H9 (cell line): ENCODE measurements around the gene PDIA2. TPM values are rescaled to one million over a fixed set of nuclear protein-coding genes. Genes with fewer than 3 reads are reported as not detected.

Source experiments
- DNase-seq: peaks from one replicate; pipeline ENCODE4 v3.0.0-alpha.2; 2017
- H2AFZ ChIP-seq: one replicate; pipeline ENCODE4 v1.6.1; 2013; ENCODE audit warnings: mild to moderate bottlenecking, low read length, control low read depth, moderate library complexity
- H2AK5ac ChIP-seq: 2 replicates; pipeline ENCODE4 v1.6.1; 2013; ENCODE audit warnings: low read length, control low read depth, mixed read lengths; ENCODE audit not compliant: insufficient read length
- H2BK120ac ChIP-seq: one replicate; pipeline ENCODE4 v1.6.1; 2013; ENCODE audit warnings: low read depth, mild to moderate bottlenecking, low read length, control low read depth, inconsistent platforms; ENCODE audit not compliant: poor library complexity, severe bottlenecking
- H2BK12ac ChIP-seq: 2 replicates; pipeline ENCODE4 v1.6.1; 2013; ENCODE audit warnings: low read length, control low read depth, mixed read lengths, low read depth; ENCODE audit not compliant: insufficient read length
- H2BK15ac ChIP-seq: 2 replicates; pipeline ENCODE4 v1.6.1; 2013; ENCODE audit warnings: low read depth, low read length, control low read depth
- H2BK20ac ChIP-seq: one replicate; pipeline ENCODE4 v1.6.1; 2013; ENCODE audit warnings: low read depth, mild to moderate bottlenecking, low read length, control low read depth, inconsistent platforms; ENCODE audit not compliant: poor library complexity, severe bottlenecking
- H2BK5ac ChIP-seq: 2 replicates; pipeline ENCODE4 v1.6.1; 2013; ENCODE audit warnings: low read length, control low read depth, mixed read lengths; ENCODE audit not compliant: insufficient read length
- H3K14ac ChIP-seq: 2 replicates; pipeline ENCODE4 v1.6.1; 2013; ENCODE audit warnings: low read length, control low read depth; ENCODE audit not compliant: insufficient read depth
- H3K18ac ChIP-seq: 2 replicates; pipeline ENCODE4 v1.6.1; 2013; ENCODE audit warnings: low read depth, mild to moderate bottlenecking, mixed read lengths, low read length, control low read depth; ENCODE audit not compliant: insufficient read length
- H3K23ac ChIP-seq: 2 replicates; pipeline ENCODE4 v1.6.1; 2013; ENCODE audit warnings: low read length, control low read depth, mixed read lengths, low read depth; ENCODE audit not compliant: insufficient read length
- H3K23me2 ChIP-seq: 2 replicates; pipeline ENCODE4 v1.6.1; 2013; ENCODE audit warnings: low read depth, mild to moderate bottlenecking, mixed read lengths, low read length, control low read depth; ENCODE audit not compliant: insufficient read length, poor library complexity, severe bottlenecking
- H3K27ac ChIP-seq: 2 replicates; pipeline ENCODE4 v1.5.1; 2013; ENCODE audit warnings: low read length, control low read depth, mixed read lengths, low read depth; ENCODE audit not compliant: insufficient read length
- H3K27me3 ChIP-seq: 2 replicates; pipeline ENCODE4 v1.6.1; 2013; ENCODE audit warnings: low read length, control low read depth, inconsistent platforms; ENCODE audit not compliant: insufficient read depth
- H3K4ac ChIP-seq: 2 replicates; pipeline ENCODE4 v1.6.1; 2013; ENCODE audit warnings: low read depth, mild to moderate bottlenecking, control low read depth, inconsistent platforms, low read length, moderate library complexity
- H3K4me1 ChIP-seq: 2 replicates; pipeline ENCODE4 v1.6.1; 2013; ENCODE audit warnings: low read length, control low read depth, inconsistent platforms; ENCODE audit not compliant: insufficient read depth
- H3K4me2 ChIP-seq: 2 replicates; pipeline ENCODE4 v1.6.1; 2013; ENCODE audit warnings: low read length, control low read depth, mixed read lengths; ENCODE audit not compliant: insufficient read length, insufficient read depth
- H3K56ac ChIP-seq: 2 replicates; pipeline ENCODE4 v1.6.1; 2013; ENCODE audit warnings: low read depth, mild to moderate bottlenecking, mixed read lengths, low read length, control low read depth; ENCODE audit not compliant: insufficient read length
- H3K79me1 ChIP-seq: 2 replicates; pipeline ENCODE4 v1.6.1; 2013; ENCODE audit warnings: low read depth, mild to moderate bottlenecking, moderate library complexity, low read length, control low read depth, inconsistent platforms; ENCODE audit not compliant: insufficient read depth, poor library complexity, severe bottlenecking
- H3K79me2 ChIP-seq: 2 replicates; pipeline ENCODE4 v1.6.1; 2013; ENCODE audit warnings: low read length, control low read depth, inconsistent platforms; ENCODE audit not compliant: insufficient read depth
- H3K9ac ChIP-seq: 2 replicates; pipeline ENCODE4 v1.6.1; 2013; ENCODE audit warnings: low read length, control low read depth, mixed read lengths; ENCODE audit not compliant: insufficient read length; ENCODE audit errors: extremely low read depth
- H3K9me3 ChIP-seq: one replicate; pipeline ENCODE4 v1.6.1; 2013; ENCODE audit warnings: low read depth, low read length, inconsistent platforms; ENCODE audit not compliant: control insufficient read depth
- H3T11ph ChIP-seq: one replicate; pipeline ENCODE4 v1.6.1; 2013; ENCODE audit warnings: mild to moderate bottlenecking, low read length, control low read depth, inconsistent platforms
- H4K20me1 ChIP-seq: one replicate; pipeline ENCODE4 v1.6.1; 2013; ENCODE audit not compliant: control insufficient read depth, insufficient read length, insufficient read depth
- H4K5ac ChIP-seq: 2 replicates; pipeline ENCODE4 v1.6.1; 2013; ENCODE audit warnings: low read depth, mild to moderate bottlenecking, mixed read lengths, low read length, control low read depth; ENCODE audit not compliant: insufficient read length
- H4K8ac ChIP-seq: replicated peaks from 2 replicates; pipeline ENCODE4 v1.6.1; 2013; ENCODE audit warnings: low read length, control low read depth, mixed read lengths, low read depth; ENCODE audit not compliant: insufficient read length
- H4K91ac ChIP-seq: 2 replicates; pipeline ENCODE4 v1.6.1; 2013; ENCODE audit warnings: low read depth, mild to moderate bottlenecking, moderate library complexity, mixed read lengths, low read length, control low read depth; ENCODE audit not compliant: insufficient read length
- H3K27ac Mint-ChIP-seq, 3 experiments: 2 replicates in 2 of 3; 3 replicates in 1 of 3; pipeline ENCODE4 v1.8.0; 2020 to 2021; ENCODE audit warnings: mixed read lengths in 3 of 3, mild to moderate bottlenecking in 1 of 3, moderate library complexity in 1 of 3
- H3K27me3 Mint-ChIP-seq: 2 replicates; pipeline ENCODE4 v1.8.0; 2021; ENCODE audit warnings: low read depth, mild to moderate bottlenecking, moderate library complexity, mixed read lengths
- H3K36me3 Mint-ChIP-seq, 3 experiments: 2 replicates in 2 of 3; 3 replicates in 1 of 3; pipeline ENCODE4 v1.8.0; 2020 to 2021; ENCODE audit warnings: low read depth in 3 of 3, mixed read lengths in 3 of 3; ENCODE audit not compliant: insufficient read depth in 1 of 3
- H3K4me1 Mint-ChIP-seq, 2 experiments: 2 replicates each; pipeline ENCODE4 v1.8.0; 2020; ENCODE audit warnings: mixed read lengths in 2 of 2
- H3K4me3 Mint-ChIP-seq, 2 experiments: 2 replicates in 1 of 2; 3 replicates in 1 of 2; pipeline ENCODE4 v1.8.0; 2020 to 2021; ENCODE audit warnings: mild to moderate bottlenecking in 2 of 2, mixed read lengths in 2 of 2, moderate library complexity in 1 of 2
- H3K9me3 Mint-ChIP-seq, 2 experiments: 2 replicates in 1 of 2; 3 replicates in 1 of 2; pipeline ENCODE4 v1.8.0; 2020; ENCODE audit warnings: mild to moderate bottlenecking in 2 of 2, mixed read lengths in 2 of 2, moderate library complexity in 1 of 2
- CTCF ChIP-seq: fragments of 200-600 bp; sonication (generic); conservative IDR thresholded peaks from 3 replicates; pipeline ENCODE4 v1.8.0; 2021; ENCODE audit warnings: antibody characterized with exemption, mild to moderate bottlenecking
- WGBS: extraction: QIAGEN DNeasy Blood & Tissue Kit; methylation state at CpG from one replicate; pipeline ENCODE4 v1.1.7; 2013; ENCODE audit warnings: missing lambda C conversion rate, low lambda C conversion rate, mixed read lengths; ENCODE audit not compliant: insufficient read length; ENCODE audit errors: extremely low coverage; 5-methylcytosine and 5-hydroxymethylcytosine counted together
- total RNA-seq: library from RNA; stranded (reverse); gene quantifications from 2 replicates; pipeline ENCODE4 v1.2.1, GENCODE V29; 2021

The PDIA2 gene
- total RNA-seq, 1 experiment from 2014 or later: 1.4 TPM

GRCh38 chr16:280005-280460, 2.9 kb upstream of the PDIA2 start:
- Histone ChIP-seq H3K79me1 (no peaks in the 10 kb centered on the region), H2BK15ac (no peak overlapping the region), H2BK12ac (no peak overlapping the region), H4K8ac (no peak overlapping the region), H3K23ac (no peak overlapping the region), H3K79me2 (no peaks in the 10 kb centered on the region), H3K23me2 (peaks cover 7% of the 10 kb centered on the region), H3K4ac (no peak overlapping the region), H3K4me2 (no peak overlapping the region), H2BK120ac (no peak overlapping the region), H3T11ph (no peak overlapping the region), H2BK20ac (no peak overlapping the region), H4K20me1 (no peaks in the 10 kb centered on the region), H3K14ac (no peak overlapping the region; the same call in 1 of the 2 replicates), H2BK5ac (no peak overlapping the region), H3K27ac (no peak overlapping the region), H3K18ac (no peak overlapping the region), H2AK5ac (no peak overlapping the region), H2AFZ (no peak overlapping the region), H4K5ac (no peak overlapping the region), H4K91ac (no peak overlapping the region), H3K27me3 (peaks cover 3% of the 10 kb centered on the region; the same call in 1 of the 2 replicates), H3K9me3 (no peaks in the 10 kb centered on the region), H3K9ac (no peak overlapping the region), H3K56ac (no peak overlapping the region), H3K4me1 (no peaks in the 10 kb centered on the region)
- Mint-ChIP-seq H3K4me1 (peaks cover 0 to 1% of the 10 kb centered on the region in 2 experiments; a peak in 1 of 4 replicates), H3K27ac (no peak overlapping the region), H3K4me3 (peak overlapping the region; percentile 51 to 72), H3K27me3 (peaks cover 55% of the 10 kb centered on the region), H3K9me3 (no peaks in the 10 kb centered on the region), H3K36me3 (no peaks in the 10 kb centered on the region)
- no peak for DNase-seq
- no CpG with 5 or more reads among the region's 47 CpGs for WGBS
- no peak for TF ChIP-seq CTCF
